HG03571 (cell line): ENCODE measurements around the gene HSFY2.
"Not testable (repeated sequence)": the region's sequence is repeated elsewhere in the genome, so short reads cannot be mapped to it uniquely, and the experiment has no call there.

Source experiments
- ATAC-seq: cut with Tn5 transposase; IDR thresholded peaks from one replicate; pipeline ENCODE4 v1.9.1; 2021; ENCODE audit not compliant: unreplicated experiment

Gene HSFY2, protein sequence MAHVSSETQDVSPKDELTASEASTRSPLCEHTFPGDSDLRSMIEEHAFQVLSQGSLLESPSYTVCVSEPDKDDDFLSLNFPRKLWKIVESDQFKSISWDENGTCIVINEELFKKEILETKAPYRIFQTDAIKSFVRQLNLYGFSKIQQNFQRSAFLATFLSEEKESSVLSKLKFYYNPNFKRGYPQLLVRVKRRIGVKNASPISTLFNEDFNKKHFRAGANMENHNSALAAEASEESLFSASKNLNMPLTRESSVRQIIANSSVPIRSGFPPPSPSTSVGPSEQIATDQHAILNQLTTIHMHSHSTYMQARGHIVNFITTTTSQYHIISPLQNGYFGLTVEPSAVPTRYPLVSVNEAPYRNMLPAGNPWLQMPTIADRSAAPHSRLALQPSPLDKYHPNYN

DNA sequence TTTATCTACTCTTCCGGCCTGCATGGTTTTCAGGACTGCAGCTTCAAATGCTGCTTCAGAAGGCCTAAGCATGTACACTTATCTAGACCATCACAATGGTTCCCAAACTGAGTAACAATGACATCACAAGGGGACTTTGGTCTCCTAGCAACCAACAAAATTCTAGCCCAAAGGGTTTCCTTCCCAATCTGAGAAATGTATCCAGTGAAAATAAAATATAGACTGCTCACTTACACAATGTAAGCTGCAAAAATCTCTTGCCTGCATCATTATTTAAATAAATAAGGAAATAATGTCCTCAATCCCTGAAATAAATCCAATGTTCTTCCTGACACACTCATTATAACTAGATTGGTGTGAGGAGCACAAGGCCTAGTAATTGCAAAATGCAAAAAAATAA, at the start of gene HSFY2:
HSFY2 (minus strand) TSS at position 101 of the 400 bp plus-strand sequence. CDS start 117 bp downstream, outside the sequence.
- not testable (repeated sequence) for ATAC-seq

DNA sequence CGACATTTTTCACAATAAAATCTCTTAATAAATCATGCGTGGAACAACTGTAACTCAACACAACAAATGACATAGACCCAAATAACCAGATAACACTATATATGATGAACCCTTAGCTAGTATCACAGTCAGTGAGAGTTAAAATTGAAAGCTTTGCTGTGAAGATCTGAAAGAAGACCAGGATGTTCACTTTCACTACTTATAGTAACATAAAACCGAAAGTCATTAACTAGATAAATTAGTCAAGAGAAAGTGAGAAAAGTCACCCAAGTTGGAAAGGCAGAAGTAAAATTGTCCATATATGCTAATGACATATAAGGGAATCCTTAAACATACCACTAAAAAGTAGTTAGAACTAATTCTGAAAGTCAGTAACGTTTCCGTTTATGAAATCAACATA, 42.2 kb upstream of the HSFY2 start:
- not testable (repeated sequence) for ATAC-seq

DNA sequence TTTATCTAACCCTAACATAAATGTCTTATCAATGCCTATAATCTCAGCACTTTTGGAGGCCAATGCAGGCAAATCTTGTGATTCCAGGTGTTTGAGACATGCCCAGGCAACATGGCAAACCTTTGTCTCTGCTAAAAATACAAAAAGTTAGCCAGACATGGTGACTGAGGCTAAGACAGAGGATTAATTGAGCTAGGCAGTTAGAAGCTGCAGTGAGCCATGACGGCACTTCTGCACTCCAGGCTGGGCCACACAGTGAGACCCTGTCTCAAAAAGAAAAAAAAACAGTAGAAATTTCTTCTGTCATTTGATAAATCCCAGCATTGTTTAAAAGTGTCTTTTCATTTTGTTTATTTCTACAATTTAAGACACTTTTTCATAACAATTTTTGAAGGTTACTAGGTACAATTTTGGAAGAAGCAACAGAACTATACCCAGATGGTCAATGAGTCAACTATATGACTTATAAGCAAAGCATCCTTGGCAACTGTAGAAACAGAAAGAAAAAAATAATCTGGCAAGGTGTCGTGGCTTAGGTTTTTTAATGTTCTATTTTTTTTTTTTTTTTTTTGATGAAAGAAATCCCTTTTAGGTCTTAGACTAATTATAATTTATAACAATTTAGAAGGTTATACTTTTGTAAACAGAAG, 15.3 kb upstream of the HSFY2 start:
- ATAC-seq, result not testable (repeated sequence)

DNA sequence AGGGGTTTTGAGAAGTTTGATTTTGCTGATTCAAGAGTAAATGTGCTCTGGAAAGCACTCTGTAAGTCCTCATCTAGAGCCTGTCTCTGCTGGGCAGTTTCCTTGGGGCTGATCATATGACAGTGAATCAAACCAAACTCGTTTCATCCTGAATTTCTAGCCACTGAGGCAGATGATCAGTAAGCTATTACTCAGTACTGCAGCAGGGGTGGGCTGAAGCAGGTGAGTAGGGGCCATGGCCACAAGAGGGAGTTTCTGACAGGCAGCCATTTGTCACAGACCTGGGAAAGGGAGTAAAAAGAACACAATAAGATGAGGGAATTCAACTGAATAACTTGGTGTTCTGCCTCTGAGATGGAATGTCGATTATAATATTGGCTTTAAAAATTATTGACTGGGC, 19.5 kb downstream of the HSFY2 start:
- not testable (repeated sequence) for ATAC-seq

DNA sequence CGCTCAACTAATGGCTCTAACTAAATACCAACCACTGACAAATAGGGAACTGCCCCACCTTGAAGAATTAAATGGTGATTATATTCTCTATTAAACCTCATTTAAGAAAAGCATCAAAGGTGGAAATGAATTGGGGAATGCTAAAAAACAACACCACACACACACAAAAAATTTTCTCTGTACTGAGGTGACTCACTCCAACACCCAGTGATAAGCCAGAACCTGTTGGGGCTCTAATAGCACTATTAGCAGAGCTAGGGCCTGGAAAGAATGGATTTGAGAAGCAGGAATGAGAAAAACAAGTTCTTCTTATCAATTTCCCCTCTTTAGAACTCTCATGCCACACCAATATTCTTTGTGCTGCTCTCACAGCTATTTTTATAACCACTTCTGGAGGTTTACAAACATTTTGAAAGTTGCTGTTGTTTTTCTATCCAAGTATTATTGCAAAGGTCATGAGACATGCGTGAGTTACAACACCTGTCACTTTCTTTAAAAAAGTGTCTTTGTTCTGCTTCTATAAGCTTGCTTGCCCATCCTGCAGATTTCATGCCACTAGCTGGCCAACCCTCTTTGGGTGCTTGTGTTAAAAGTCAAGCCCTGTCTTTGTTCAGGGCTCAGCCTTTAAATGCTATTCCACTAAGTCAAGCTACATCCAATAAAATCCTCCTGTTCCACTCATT, 20.3 kb downstream of the HSFY2 start:
- ATAC-seq, result not testable (repeated sequence)

DNA sequence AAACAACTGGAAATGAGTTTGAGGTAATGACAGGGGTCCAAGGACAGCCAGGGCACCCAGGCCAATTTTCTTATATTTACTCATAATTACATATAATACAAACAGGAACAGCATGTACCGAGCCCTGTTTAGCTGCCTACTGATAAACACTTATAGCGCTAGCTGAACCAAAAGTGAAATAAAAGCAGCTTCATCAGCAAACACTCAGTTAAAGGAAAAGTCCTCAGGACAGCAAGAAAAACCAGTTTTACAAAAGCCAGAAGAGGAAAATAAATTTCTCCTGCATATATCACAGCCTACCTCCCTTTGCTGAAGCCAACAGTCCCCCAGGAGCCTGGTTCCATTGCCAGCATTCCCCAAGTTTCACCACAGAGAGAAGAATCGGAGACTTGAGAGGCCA, 49.8 kb downstream of the HSFY2 start:
- ATAC-seq, result not testable (repeated sequence)
